AG04450 (cell line): ENCODE data around the gene KIF26A. TPM values are rescaled to one million over a fixed set of nuclear protein-coding genes. Genes with fewer than 3 reads are reported as not detected.

Experiments
- CTCF ChIA-PET: fragments of 300-600, 350-600 bp; formaldehyde crosslinking; extraction: SDS; loops from one replicate; lab custom pipeline; 2022; ENCODE audit warnings: antibody characterized with exemption, inconsistent platforms; lab: Charles Lee
- POLR2A ChIA-PET: fragments of 350-600 bp; formaldehyde crosslinking; extraction: SDS; loops from one replicate; lab custom pipeline; 2021; ENCODE audit warnings: antibody characterized with exemption, inconsistent platforms; lab: Yijun Ruan, JAX
- DNase-seq: peaks from one replicate; pipeline ENCODE4 v3.0.0-alpha.2; 2011; ENCODE audit warnings: low read depth, low spot score
- H3K27ac ChIP-seq: one replicate; pipeline ENCODE4 v1.5.1; 2012; ENCODE audit warnings: low read depth, low read length, control low read depth
- H3K27me3 ChIP-seq: one replicate; pipeline ENCODE4 v1.6.0; 2012; ENCODE audit warnings: low read length; ENCODE audit not compliant: control insufficient read depth, insufficient read depth
- H3K4me3 ChIP-seq: 2 replicates; pipeline ENCODE4 v1.5.1; 2011; ENCODE audit warnings: mild to moderate bottlenecking, low read depth, low read length, control low read depth
- H3K9me3 ChIP-seq: 2 replicates; pipeline ENCODE4 v1.5.1; 2012; ENCODE audit warnings: low read length; ENCODE audit not compliant: control insufficient read depth, insufficient read depth
- polyA plus RNA-seq: library from polyadenylated mRNA; depleted of rRNA; stranded (reverse); fragments of >200 nt; gene quantifications from 2 replicates; pipeline ENCODE4 v1.2.3, GENCODE V29; 2011
- TF ChIP-seq, protein P1 (sequence below): IDR thresholded peaks from 2 replicates; pipeline ENCODE4 v1.5.1; 2011; ENCODE audit warnings: low read depth, low read length, control low read depth, inconsistent platforms

KIF26A gene
- polyA plus RNA-seq, 1 experiment = not detected

DNA sequence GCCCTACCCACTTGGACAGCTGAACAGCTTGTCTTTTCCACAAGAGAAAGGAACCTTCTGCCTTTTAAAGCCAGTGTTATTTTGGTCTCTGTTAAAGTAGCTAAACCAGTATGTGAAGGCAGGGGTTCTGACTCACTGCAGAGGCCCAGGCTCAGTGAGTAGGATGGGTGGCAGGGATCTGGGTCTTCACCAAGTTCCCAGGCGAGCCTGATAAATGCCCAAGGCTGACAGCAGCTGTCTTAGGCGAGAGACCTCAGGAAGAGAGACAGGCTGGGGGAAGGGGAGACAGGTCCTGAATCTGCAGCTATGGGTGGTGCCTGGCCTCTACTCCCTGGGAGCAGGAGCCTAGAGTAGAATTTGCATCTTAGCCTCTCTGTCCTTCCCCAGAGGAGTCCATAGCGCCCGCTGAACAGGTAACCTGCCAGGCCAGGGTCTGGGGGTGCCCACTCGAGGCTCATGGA lies 18.1 kb upstream of the KIF26A start:
- TF ChIP-seq, protein P1, sequence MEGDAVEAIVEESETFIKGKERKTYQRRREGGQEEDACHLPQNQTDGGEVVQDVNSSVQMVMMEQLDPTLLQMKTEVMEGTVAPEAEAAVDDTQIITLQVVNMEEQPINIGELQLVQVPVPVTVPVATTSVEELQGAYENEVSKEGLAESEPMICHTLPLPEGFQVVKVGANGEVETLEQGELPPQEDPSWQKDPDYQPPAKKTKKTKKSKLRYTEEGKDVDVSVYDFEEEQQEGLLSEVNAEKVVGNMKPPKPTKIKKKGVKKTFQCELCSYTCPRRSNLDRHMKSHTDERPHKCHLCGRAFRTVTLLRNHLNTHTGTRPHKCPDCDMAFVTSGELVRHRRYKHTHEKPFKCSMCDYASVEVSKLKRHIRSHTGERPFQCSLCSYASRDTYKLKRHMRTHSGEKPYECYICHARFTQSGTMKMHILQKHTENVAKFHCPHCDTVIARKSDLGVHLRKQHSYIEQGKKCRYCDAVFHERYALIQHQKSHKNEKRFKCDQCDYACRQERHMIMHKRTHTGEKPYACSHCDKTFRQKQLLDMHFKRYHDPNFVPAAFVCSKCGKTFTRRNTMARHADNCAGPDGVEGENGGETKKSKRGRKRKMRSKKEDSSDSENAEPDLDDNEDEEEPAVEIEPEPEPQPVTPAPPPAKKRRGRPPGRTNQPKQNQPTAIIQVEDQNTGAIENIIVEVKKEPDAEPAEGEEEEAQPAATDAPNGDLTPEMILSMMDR = no peak
- Histone ChIP-seq H3K27me3 (peaks cover 10% of the 10 kb centered on the region), H3K27ac (no peak overlapping the region), H3K9me3 (no peaks in the 10 kb centered on the region; the same call in 1 of the 2 replicates), H3K4me3 (no peak overlapping the region)
- DNase-seq = no peak
- CTCF ChIA-PET = no interaction called here
- POLR2A ChIA-PET = no interaction called here

DNA sequence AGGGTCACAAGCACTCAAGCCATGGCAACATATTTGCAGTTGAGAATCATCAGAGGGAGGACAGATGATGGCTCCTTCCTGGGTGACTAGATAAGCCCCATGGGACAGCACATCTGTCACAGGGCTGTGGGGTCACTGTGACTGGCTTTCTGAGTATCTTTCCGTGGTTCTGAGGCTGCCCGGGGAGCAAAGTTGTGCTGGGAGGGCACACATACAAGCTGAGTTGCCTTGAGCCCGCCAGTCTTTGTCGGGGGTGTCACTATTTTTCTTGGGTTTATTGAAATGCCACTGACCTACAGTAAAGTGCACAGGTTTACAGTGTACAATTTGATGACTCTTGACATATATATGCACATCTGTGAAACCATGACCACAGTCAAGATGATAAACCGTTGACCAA lies 17.2 kb upstream of the KIF26A start:
- Histone ChIP-seq H3K27ac (no peak overlapping the region), H3K27me3 (peaks cover 6% of the 10 kb centered on the region), H3K9me3 (no peaks in the 10 kb centered on the region; the same call in 1 of the 2 replicates), H3K4me3 (no peak overlapping the region)
- ChIA-PET CTCF (no interaction called here), POLR2A (no interaction called here)
- DNase-seq = no peak
- TF ChIP-seq, protein P1 = no peak

DNA sequence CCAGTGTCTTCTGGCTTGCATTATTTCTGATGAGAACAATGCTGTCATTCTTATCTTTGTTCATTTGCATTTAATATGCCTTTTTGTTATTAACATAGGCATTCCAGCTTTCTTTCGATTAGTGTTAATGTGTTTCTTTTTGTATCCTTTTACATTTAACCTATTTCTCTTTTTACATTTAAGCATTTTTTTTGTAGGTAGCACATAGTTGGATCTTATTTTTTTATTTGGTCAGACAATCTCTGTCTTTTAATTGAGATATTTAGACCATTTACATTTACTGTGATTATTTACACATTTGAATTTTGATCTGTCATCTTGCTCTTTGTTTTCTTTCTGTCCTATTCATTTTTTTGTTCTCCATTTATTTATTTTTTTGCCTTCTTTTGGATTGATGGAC lies 14.5 kb upstream of the KIF26A start:
- TF ChIP-seq, protein P1 = no peak
- H3K4me3 ChIP-seq = no peak overlapping the region
- no peak for DNase-seq
- no peak overlapping the region for H3K27ac ChIP-seq
- ChIA-PET POLR2A (no interaction called here), CTCF (no interaction called here)
- no peaks in the 10 kb centered on the region; the same call in 1 of the 2 replicates for H3K9me3 ChIP-seq
- no peaks in the 10 kb centered on the region for H3K27me3 ChIP-seq

DNA sequence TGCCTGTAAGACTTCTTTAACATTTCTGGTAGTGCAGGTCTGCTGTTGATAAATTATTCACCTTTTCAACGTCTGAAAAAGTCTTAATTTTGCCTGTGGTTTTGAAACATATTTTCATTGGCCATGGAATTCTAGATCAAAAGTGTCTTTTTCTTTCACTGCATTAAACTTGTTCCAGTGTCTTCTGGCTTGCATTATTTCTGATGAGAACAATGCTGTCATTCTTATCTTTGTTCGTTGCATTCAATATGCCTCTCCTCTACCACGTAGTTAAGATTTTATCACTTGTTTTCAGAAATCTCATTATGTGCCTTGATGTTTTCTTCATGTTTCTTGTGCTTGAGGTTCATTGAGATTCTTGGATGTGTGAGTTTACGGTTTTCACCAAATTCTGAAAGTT lies 13.4 kb upstream of the KIF26A start:
- no peak for DNase-seq
- H3K27me3 ChIP-seq = no peaks in the 10 kb centered on the region
- H3K9me3 ChIP-seq = no peaks in the 10 kb centered on the region; the same call in 1 of the 2 replicates
- TF ChIP-seq, protein P1 = no peak
- CTCF ChIA-PET = no interaction called here
- H3K27ac ChIP-seq = no peak overlapping the region
- no peak overlapping the region for H3K4me3 ChIP-seq
- POLR2A ChIA-PET = no interaction called here

DNA sequence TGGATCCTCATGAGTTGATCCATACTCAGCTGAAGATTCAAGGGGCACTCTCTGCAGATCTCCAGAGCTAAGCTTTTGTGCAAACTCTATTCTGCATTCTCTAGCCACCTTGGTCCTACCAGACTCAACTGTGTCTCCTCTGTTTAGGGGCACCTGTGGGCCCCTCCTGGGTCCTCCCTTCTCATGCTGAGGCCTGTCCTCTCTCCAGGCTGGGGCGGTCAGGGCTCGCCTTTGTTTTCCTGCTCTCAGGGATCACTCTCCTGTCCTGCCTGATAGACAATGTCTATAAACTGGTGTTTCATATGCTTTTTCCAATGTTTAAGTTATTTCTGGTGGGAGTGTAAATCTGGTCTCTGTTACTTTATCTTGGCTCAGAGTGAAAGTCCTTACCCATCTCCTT lies 11.6 kb upstream of the KIF26A start:
- TF ChIP-seq, protein P1 = no peak
- DNase-seq = no peak
- H3K27ac ChIP-seq = no peak overlapping the region
- H3K9me3 ChIP-seq = peaks cover 14% of the 10 kb centered on the region
- ChIA-PET CTCF (no interaction called here), POLR2A (no interaction called here)
- H3K4me3 ChIP-seq = no peak overlapping the region
- H3K27me3 ChIP-seq = no peaks in the 10 kb centered on the region
